Vagina (tissue), 2 donors: ENCODE measurements around the gene TEAD1.

ENCODE experiments used
- CTCF ChIP-seq, 3 experiments: fragments of 450-650 bp in 2 of 3; fragments of 200-600 bp in 1 of 3; sonication (generic) in 1 of 3; IDR thresholded peaks; one replicate each; pipeline ENCODE4 v1.5.1; 2017 to 2019; ENCODE audit warnings: antibody characterized with exemption in 3 of 3, mild to moderate bottlenecking in 2 of 3, moderate library complexity in 2 of 3
- POLR2A ChIP-seq, 2 donors: fragments of 450-650 bp; IDR thresholded peaks; one replicate each; pipeline ENCODE4 v1.6.1; 2017; ENCODE audit warnings: antibody characterized with exemption in 2 of 2, mild to moderate bottlenecking in 2 of 2, moderate library complexity in 2 of 2
- POLR2AphosphoS5 ChIP-seq, 2 donors: sonication (generic); formaldehyde crosslinking; IDR thresholded peaks; one replicate each; pipeline ENCODE4 v1.9.0; 2017; ENCODE audit warnings: antibody characterized with exemption in 2 of 2, mild to moderate bottlenecking in 2 of 2, low read depth in 1 of 2; ENCODE audit not compliant: insufficient read depth in 1 of 2

- TF ChIP-seq POLR2A (IDR thresholded peaks at IDR 0.05), result no peak
- no peak for TF ChIP-seq CTCF (IDR thresholded peaks at IDR 0.05)
- no peak for TF ChIP-seq POLR2AphosphoS5 (IDR thresholded peaks at IDR 0.05; ENCODE audit: insufficient read depth in 1 of 2, low read depth in 1 of 2)
Measured at GRCh38 chr11:12639388-12639787, 34.8 kb upstream of the TEAD1 start.
